Smooth muscle cell (in vitro differentiated cells): ENCODE data around the gene STXBP2. TPM values are rescaled to one million over a fixed set of nuclear protein-coding genes. Genes with fewer than 3 reads are reported as not detected.

Experiments
- DNase-seq: peaks from one replicate; lab custom pipeline; 2025; ENCODE audit not compliant: unreplicated experiment; lab: John Stamatoyannopoulos, UW
- H2AFZ ChIP-seq: fragments of 200-600 bp; sonication (generic); 2 replicates; pipeline ENCODE4 v1.6.0; 2016; ENCODE audit warnings: antibody characterized with exemption, low read depth, mild to moderate bottlenecking
- H3F3A ChIP-seq: fragments of 200-600 bp; sonication (generic); 2 replicates; pipeline ENCODE4 v1.6.0; 2017; ENCODE audit warnings: antibody characterized with exemption, low read depth
- H3K27ac ChIP-seq: fragments of 200-600 bp; sonication (generic); 2 replicates; pipeline ENCODE4 v1.5.1; 2016; ENCODE audit warnings: low read depth, mild to moderate bottlenecking
- H3K27me3 ChIP-seq: fragments of 200-600 bp; sonication (generic); 2 replicates; pipeline ENCODE4 v1.6.1; 2016; ENCODE audit warnings: low read depth, mild to moderate bottlenecking
- H3K36me3 ChIP-seq: fragments of 200-600 bp; sonication (generic); 2 replicates; pipeline ENCODE4 v1.5.1; 2016; ENCODE audit warnings: low read depth
- H3K4me1 ChIP-seq: fragments of 200-600 bp; sonication (generic); 2 replicates; pipeline ENCODE4 v1.5.1; 2016; ENCODE audit warnings: low read depth
- H3K4me2 ChIP-seq: fragments of 200-600 bp; sonication (generic); 2 replicates; pipeline ENCODE4 v1.6.0; 2016; ENCODE audit warnings: mild to moderate bottlenecking
- H3K4me3 ChIP-seq: fragments of 200-600 bp; sonication (generic); 2 replicates; pipeline ENCODE4 v1.5.1; 2016; ENCODE audit warnings: mild to moderate bottlenecking
- H3K79me2 ChIP-seq: fragments of 200-600 bp; sonication (generic); 2 replicates; pipeline ENCODE4 v1.6.0; 2016; ENCODE audit warnings: low read depth, mild to moderate bottlenecking
- H3K9ac ChIP-seq: fragments of 200-600 bp; sonication (generic); 2 replicates; pipeline ENCODE4 v1.6.0; 2016; ENCODE audit warnings: low read depth
- H3K9me3 ChIP-seq: fragments of 200-600 bp; sonication (generic); replicated peaks from 2 replicates; pipeline ENCODE4 v1.5.1; 2016; ENCODE audit warnings: low read depth
- H4K20me1 ChIP-seq: fragments of 200-600 bp; sonication (generic); 2 replicates; pipeline ENCODE4 v1.6.0; 2016; ENCODE audit warnings: low read depth
- WGBS: methylation state at CpG from one replicate; pipeline ENCODE4 v1.1.7; 2016; ENCODE audit warnings: low lambda C conversion rate; 5-methylcytosine and 5-hydroxymethylcytosine counted together
- polyA plus RNA-seq: library from polyadenylated mRNA; unstranded; fragments of >200 nt; fragmentation: Nextera tagmentation; extraction: Ambion mirVana; gene quantifications from 2 replicates; pipeline ENCODE4 v1.2.1, GENCODE V29; 2016
- total RNA-seq: library from RNA; depleted of rRNA; stranded (reverse); fragments of >200 nt; gene quantifications from 2 replicates; pipeline ENCODE4 v1.2.3, GENCODE V29; 2014
- TF ChIP-seq, protein P1 (sequence below): fragments of 200-600 bp; sonication (generic); IDR thresholded peaks from 2 replicates; pipeline ENCODE4 v1.5.1; 2017; ENCODE audit warnings: borderline replicate concordance, mild to moderate bottlenecking, antibody characterized with exemption; ENCODE audit not compliant: insufficient read depth, poor library complexity, severe bottlenecking

Gene STXBP2
- total and polyA plus RNA-seq, 2 experiments from 2014 or later: 17.8 to 32.7 TPM

DNA sequence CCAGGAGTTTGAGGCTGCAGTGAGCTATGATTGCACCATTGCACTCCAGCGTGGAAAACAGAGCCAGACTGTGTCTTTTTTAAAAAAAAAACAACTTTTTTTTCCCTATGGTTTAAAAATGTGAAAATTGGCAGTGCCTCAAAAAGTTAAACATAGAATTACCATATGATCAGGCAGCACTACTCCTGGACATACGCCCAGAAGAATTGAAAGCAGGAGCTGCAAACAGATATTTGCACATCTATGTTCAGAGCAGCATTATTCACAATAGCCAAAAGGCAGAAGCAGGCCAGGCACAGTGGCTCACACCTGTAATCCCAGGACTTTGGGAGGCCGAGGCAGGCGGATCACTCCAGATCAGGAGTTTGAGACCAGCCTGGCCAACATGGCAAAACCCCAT, 28.2 kb downstream of the STXBP2 start:
- Histone ChIP-seq H3K4me2 (no peak overlapping the region), H3K9ac (no peak overlapping the region), H2AFZ (no peak overlapping the region), H3F3A (no peaks in the 10 kb centered on the region), H3K4me1 (no peaks in the 10 kb centered on the region), H3K4me3 (no peak overlapping the region), H4K20me1 (no peaks in the 10 kb centered on the region), H3K79me2 (no peaks in the 10 kb centered on the region), H3K9me3 (no peaks in the 10 kb centered on the region), H3K27me3 (peaks cover 27% of the 10 kb centered on the region), H3K27ac (no peak overlapping the region), H3K36me3 (no peaks in the 10 kb centered on the region)
- 87% methylated on average over 4 of the region's 4 CpGs for WGBS
- no peak for DNase-seq
- TF ChIP-seq, protein P1, sequence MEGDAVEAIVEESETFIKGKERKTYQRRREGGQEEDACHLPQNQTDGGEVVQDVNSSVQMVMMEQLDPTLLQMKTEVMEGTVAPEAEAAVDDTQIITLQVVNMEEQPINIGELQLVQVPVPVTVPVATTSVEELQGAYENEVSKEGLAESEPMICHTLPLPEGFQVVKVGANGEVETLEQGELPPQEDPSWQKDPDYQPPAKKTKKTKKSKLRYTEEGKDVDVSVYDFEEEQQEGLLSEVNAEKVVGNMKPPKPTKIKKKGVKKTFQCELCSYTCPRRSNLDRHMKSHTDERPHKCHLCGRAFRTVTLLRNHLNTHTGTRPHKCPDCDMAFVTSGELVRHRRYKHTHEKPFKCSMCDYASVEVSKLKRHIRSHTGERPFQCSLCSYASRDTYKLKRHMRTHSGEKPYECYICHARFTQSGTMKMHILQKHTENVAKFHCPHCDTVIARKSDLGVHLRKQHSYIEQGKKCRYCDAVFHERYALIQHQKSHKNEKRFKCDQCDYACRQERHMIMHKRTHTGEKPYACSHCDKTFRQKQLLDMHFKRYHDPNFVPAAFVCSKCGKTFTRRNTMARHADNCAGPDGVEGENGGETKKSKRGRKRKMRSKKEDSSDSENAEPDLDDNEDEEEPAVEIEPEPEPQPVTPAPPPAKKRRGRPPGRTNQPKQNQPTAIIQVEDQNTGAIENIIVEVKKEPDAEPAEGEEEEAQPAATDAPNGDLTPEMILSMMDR: no peak

DNA sequence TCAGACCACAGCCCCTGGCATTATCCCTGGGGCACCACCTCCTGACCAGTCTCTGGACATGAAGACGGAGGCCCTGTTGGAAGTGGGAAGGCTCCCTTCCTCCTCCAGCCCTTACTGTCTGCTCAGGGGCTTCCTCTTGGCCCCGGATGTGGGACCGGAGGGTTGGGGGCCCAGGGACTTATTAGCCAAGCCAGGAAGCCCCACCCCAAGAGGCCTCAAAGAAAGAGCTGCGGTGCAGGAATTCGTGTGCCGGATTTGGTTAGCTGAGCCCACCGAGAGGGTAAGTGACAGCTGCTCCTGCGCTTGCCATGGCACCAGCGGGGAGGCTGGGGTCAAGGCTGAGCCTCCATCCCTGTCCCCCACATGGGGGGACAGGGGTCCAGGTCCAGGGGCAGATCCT, 31.9 kb downstream of the STXBP2 start, which contains the start of gene RETN:
Gene RETN, plus strand, starts transcription at position 208 of the 400 bp plus-strand sequence. CDS start 278 bp downstream, outside the sequence.
- Histone ChIP-seq H3K4me3 (no peak within 1 kb of the TSS), H3K36me3 (no peaks in the 10 kb centered on the region), H3K4me2 (no peak within 1 kb of the TSS), H3K9ac (no peak within 1 kb of the TSS), H3K9me3 (no peaks in the 10 kb centered on the region), H3K27ac (no peak within 1 kb of the TSS), H3K4me1 (no peaks in the 10 kb centered on the region), H2AFZ (no peak within 1 kb of the TSS), H3F3A (no peaks in the 10 kb centered on the region), H4K20me1 (no peaks in the 10 kb centered on the region), H3K27me3 (peaks cover 45% of the 10 kb centered on the region), H3K79me2 (no peaks in the 10 kb centered on the region)
- TF ChIP-seq, protein P1: no peak
- 84% methylated on average over 9 of the region's 9 CpGs for WGBS
- no peak for DNase-seq

DNA sequence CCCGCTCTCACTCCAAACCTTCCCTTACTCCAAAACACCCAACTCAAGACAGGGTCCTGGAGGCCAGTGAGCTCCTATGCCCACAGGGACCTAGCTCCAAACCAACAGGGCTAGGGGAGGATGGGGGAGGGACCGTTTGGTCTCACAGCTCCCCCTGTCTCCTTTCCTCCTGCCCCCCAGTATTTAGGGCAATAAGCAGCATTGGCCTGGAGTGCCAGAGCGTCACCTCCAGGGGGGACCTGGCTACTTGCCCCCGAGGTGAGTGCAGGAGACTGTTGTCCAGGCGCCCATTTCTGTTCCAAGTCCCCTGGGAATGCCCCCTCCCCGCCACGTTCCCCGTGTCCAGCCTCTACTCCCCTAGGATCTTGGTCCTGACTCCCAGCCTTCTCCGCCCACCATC, 32.7 kb downstream of the STXBP2 start:
- no peaks in the 10 kb centered on the region for H3F3A ChIP-seq
- H4K20me1 ChIP-seq: no peaks in the 10 kb centered on the region
- no peaks in the 10 kb centered on the region for H3K36me3 ChIP-seq
- 65% methylated on average over 4 of the region's 9 CpGs for WGBS
- no peak overlapping the region for H2AFZ ChIP-seq
- H3K27me3 ChIP-seq: peaks cover 45% of the 10 kb centered on the region
- H3K9me3 ChIP-seq: no peaks in the 10 kb centered on the region
- no peak overlapping the region for H3K4me3 ChIP-seq
- H3K4me2 ChIP-seq: no peak overlapping the region
- no peak overlapping the region for H3K27ac ChIP-seq
- TF ChIP-seq, protein P1: no peak
- H3K9ac ChIP-seq: no peak overlapping the region
- no peaks in the 10 kb centered on the region for H3K79me2 ChIP-seq
- DNase-seq: no peak
- no peaks in the 10 kb centered on the region for H3K4me1 ChIP-seq

DNA sequence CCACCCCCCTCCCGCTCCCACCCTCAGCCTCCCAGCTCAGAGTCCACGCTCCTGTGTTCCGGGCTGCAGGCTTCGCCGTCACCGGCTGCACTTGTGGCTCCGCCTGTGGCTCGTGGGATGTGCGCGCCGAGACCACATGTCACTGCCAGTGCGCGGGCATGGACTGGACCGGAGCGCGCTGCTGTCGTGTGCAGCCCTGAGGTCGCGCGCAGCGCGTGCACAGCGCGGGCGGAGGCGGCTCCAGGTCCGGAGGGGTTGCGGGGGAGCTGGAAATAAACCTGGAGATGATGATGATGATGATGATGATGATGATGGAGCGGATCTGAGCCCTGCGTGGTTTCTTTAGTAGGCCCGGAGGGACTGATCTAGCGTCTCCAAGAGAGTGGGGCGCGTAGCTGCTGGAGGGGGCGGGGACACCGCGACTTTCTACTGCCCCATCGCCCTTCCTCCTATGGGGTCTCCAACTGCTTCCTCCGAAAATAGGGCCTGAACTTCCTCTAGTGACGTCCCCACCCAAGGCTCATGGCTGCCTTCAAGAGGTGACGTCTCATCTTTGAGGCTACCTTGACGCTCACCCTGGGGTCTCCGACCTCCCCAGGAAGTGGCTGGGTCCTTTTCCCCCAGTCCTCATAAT, 33.4 kb downstream of the STXBP2 start:
- no peaks in the 10 kb centered on the region for H3K4me1 ChIP-seq
- 10% methylated on average over 39 of the region's 43 CpGs for WGBS
- H2AFZ ChIP-seq: no peak overlapping the region
- no peak overlapping the region for H3K9ac ChIP-seq
- no peaks in the 10 kb centered on the region for H3F3A ChIP-seq
- DNase-seq: no peak
- TF ChIP-seq, protein P1: no peak
- H3K4me3 ChIP-seq: peak overlapping the region; percentile 28
- H3K79me2 ChIP-seq: no peaks in the 10 kb centered on the region
- H3K9me3 ChIP-seq: no peaks in the 10 kb centered on the region
- H3K27me3 ChIP-seq: peaks cover 45% of the 10 kb centered on the region
- no peaks in the 10 kb centered on the region for H3K36me3 ChIP-seq
- H4K20me1 ChIP-seq: no peaks in the 10 kb centered on the region
- H3K4me2 ChIP-seq: peak overlapping the region; percentile 76
- H3K27ac ChIP-seq: no peak overlapping the region
